Mesendoderm (in vitro differentiated cells): ENCODE results near the gene NEK6.

Experiments
- DNase-seq: peaks from one replicate; pipeline ENCODE4 v3.0.0; 2013
- H2AK5ac ChIP-seq: 2 replicates; pipeline ENCODE4 v1.6.1; 2013; ENCODE audit warnings: low read length, inconsistent platforms
- H2BK120ac ChIP-seq: 2 replicates; pipeline ENCODE4 v1.6.1; 2013; ENCODE audit warnings: low read depth, mild to moderate bottlenecking, low read length, moderate library complexity, mixed read lengths
- H2BK15ac ChIP-seq: replicated peaks from 2 replicates; pipeline ENCODE4 v1.6.1; 2013; ENCODE audit warnings: low read depth, mild to moderate bottlenecking, moderate library complexity
- H2BK5ac ChIP-seq: 2 replicates; pipeline ENCODE4 v1.6.1; 2013; ENCODE audit warnings: low read length, inconsistent platforms
- H3K18ac ChIP-seq: 2 replicates; pipeline ENCODE4 v1.6.1; 2013; ENCODE audit warnings: mild to moderate bottlenecking, low read length, mixed read lengths
- H3K23ac ChIP-seq: one replicate; pipeline ENCODE4 v1.6.1; 2013; ENCODE audit warnings: low read length
- H3K27ac ChIP-seq: 2 replicates; pipeline ENCODE4 v1.5.1; 2013; ENCODE audit warnings: low read depth, mild to moderate bottlenecking, inconsistent platforms, low read length, moderate library complexity
- H3K27me3 ChIP-seq: 2 replicates; pipeline ENCODE4 v1.6.1; 2013; ENCODE audit warnings: low read length, control low read depth, mild to moderate bottlenecking, inconsistent platforms; ENCODE audit not compliant: insufficient read depth, poor library complexity
- H3K36me3 ChIP-seq: 2 replicates; pipeline ENCODE4 v1.6.1; 2013; ENCODE audit warnings: low read length, inconsistent platforms; ENCODE audit not compliant: control insufficient read depth, insufficient read depth
- H3K4ac ChIP-seq: one replicate; pipeline ENCODE4 v1.6.1; 2013; ENCODE audit warnings: low read depth, mild to moderate bottlenecking, low read length, moderate library complexity
- H3K4me1 ChIP-seq: 2 replicates; pipeline ENCODE4 v1.6.1; 2013; ENCODE audit warnings: low read depth, low read length, inconsistent platforms; ENCODE audit not compliant: control insufficient read depth
- H3K4me2 ChIP-seq: 2 replicates; pipeline ENCODE4 v1.6.1; 2013; ENCODE audit warnings: low read length
- H3K4me3 ChIP-seq: 2 replicates; pipeline ENCODE4 v1.5.1; 2013; ENCODE audit warnings: mild to moderate bottlenecking, low read length
- H3K56ac ChIP-seq: one replicate; pipeline ENCODE4 v1.6.1; 2013; ENCODE audit warnings: low read length
- H3K79me1 ChIP-seq: 2 replicates; pipeline ENCODE4 v1.6.1; 2013; ENCODE audit warnings: low read length, inconsistent platforms
- H3K79me2 ChIP-seq: 2 replicates; pipeline ENCODE4 v1.6.1; 2013; ENCODE audit warnings: mild to moderate bottlenecking, low read length; ENCODE audit not compliant: control insufficient read depth, insufficient read depth
- H3K9ac ChIP-seq: 2 replicates; pipeline ENCODE4 v1.6.1; 2013; ENCODE audit warnings: low read length, inconsistent platforms
- H4K5ac ChIP-seq: one replicate; pipeline ENCODE4 v1.6.1; 2013; ENCODE audit warnings: low read length
- H4K8ac ChIP-seq: one replicate; pipeline ENCODE4 v1.6.1; 2013; ENCODE audit warnings: low read depth, mild to moderate bottlenecking, control low read depth, low read length, moderate library complexity
- WGBS: extraction: QIAGEN DNeasy Blood & Tissue Kit; methylation state at CpG from one replicate; pipeline ENCODE4 v1.1.7; 2013; ENCODE audit warnings: low lambda C conversion rate, missing lambda C conversion rate; ENCODE audit not compliant: insufficient coverage; ENCODE audit errors: extremely low coverage; 5-methylcytosine and 5-hydroxymethylcytosine counted together

Gene NEK6

DNA sequence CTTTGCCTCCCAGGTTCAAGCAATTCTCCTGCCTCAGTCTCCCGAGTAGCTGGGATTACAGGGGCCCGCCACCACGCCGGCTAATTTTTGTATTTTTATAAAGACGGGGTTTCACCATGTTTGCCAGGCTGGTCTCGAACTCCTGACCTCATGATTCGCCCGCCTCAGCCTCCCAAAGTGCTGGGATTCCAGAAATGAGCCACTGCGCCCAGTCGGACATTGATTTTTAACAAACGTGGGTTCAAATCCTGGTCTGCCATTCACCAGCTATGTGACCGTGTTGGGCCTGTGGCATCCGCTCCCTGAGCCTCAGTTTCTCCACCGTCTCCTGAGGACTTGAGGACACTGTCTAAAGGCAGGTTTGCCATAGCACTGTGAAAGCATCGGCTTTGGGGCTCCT is 41.8 kb upstream of the NEK6 start:
- no peak overlapping the region for H2AK5ac ChIP-seq
- no peak overlapping the region for H3K9ac ChIP-seq
- no CpG with 5 or more reads among the region's 15 CpGs for WGBS

DNA sequence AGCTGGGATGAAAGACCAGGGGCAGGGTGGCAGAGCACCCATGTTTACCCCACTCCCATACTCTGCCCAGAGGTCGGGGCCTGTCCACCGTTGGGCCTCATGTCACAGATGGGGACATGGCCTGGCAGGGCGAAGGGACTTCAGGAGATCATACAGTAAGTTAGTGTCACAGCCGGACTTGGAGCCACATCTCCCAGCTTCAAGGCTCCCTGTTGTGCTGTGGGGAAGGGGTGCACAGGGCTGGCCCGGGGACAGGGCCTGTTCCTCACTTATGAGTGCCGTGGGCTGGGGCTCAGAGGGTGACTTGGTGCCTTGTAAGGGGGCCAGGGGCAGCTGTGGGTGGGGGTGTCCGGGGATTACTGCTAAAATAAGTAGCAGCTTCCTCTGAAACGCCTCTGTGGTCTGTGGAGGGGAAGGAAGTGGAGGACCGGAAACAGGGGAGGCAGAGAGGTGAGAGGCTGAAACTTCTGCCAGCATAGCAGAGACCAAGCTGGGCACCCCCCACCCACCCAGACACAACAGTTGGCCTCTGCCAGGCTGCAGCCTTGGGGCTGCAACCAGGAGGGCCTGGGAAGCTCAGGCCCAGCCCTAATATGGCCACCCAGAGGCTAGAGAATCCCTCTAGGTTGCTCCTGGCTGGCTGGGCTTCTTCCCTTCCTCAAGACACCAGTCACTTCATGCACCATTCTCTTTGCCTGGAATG is 41.1 kb upstream of the NEK6 start:
- H2BK5ac ChIP-seq, result no peak overlapping the region
- no peak overlapping the region for H2BK120ac ChIP-seq
- H3K4ac ChIP-seq, result no peak overlapping the region
- no peak overlapping the region for H3K56ac ChIP-seq
- H3K36me3 ChIP-seq, result no peaks in the 10 kb centered on the region
- H3K4me1 ChIP-seq, result no peaks in the 10 kb centered on the region
- H3K23ac ChIP-seq, result no peak overlapping the region
- WGBS, result no CpG with 5 or more reads among the region's 9 CpGs
- no peaks in the 10 kb centered on the region for H3K27me3 ChIP-seq
- no peak overlapping the region for H4K5ac ChIP-seq
- H3K79me2 ChIP-seq, result no peaks in the 10 kb centered on the region
- no peak overlapping the region for H2AK5ac ChIP-seq
- no peak overlapping the region for H4K8ac ChIP-seq
- DNase-seq, result no peak
- H2BK15ac ChIP-seq, result no peak overlapping the region
- no peaks in the 10 kb centered on the region for H3K79me1 ChIP-seq
- H3K27ac ChIP-seq, result no peak overlapping the region
- no peak overlapping the region for H3K4me3 ChIP-seq
- no peak overlapping the region for H3K18ac ChIP-seq
- no peak overlapping the region for H3K9ac ChIP-seq
- no peak overlapping the region for H3K4me2 ChIP-seq

More for the DNA sequence above, 41.8 kb upstream of the NEK6 start:
- no peak overlapping the region for H2BK120ac ChIP-seq
- H3K56ac ChIP-seq, result no peak overlapping the region
- H3K4ac ChIP-seq, result no peak overlapping the region
- H3K4me3 ChIP-seq, result no peak overlapping the region
- H2BK5ac ChIP-seq, result no peak overlapping the region
- no peaks in the 10 kb centered on the region for H3K4me1 ChIP-seq
- no peaks in the 10 kb centered on the region for H3K27me3 ChIP-seq
- H3K79me2 ChIP-seq, result no peaks in the 10 kb centered on the region
- H3K18ac ChIP-seq, result no peak overlapping the region
- no peak overlapping the region for H4K5ac ChIP-seq
- no peak overlapping the region for H3K27ac ChIP-seq
- DNase-seq, result no peak
- H4K8ac ChIP-seq, result no peak overlapping the region
- no peak overlapping the region for H3K4me2 ChIP-seq
- H2BK15ac ChIP-seq, result no peak overlapping the region
- H3K23ac ChIP-seq, result no peak overlapping the region
- H3K79me1 ChIP-seq, result no peaks in the 10 kb centered on the region
- H3K36me3 ChIP-seq, result no peaks in the 10 kb centered on the region

GRCh38 chr9:124217836-124218437 is 39.8 kb upstream of the NEK6 start:
- Histone ChIP-seq H3K4me1 (no peaks in the 10 kb centered on the region), H3K56ac (no peak overlapping the region), H3K18ac (no peak overlapping the region), H3K79me2 (no peaks in the 10 kb centered on the region), H2AK5ac (no peak overlapping the region), H4K8ac (no peak overlapping the region), H2BK5ac (no peak overlapping the region), H3K4ac (no peak overlapping the region), H2BK15ac (no peak overlapping the region), H4K5ac (no peak overlapping the region), H3K36me3 (no peaks in the 10 kb centered on the region), H3K4me3 (no peak overlapping the region), H2BK120ac (no peak overlapping the region), H3K4me2 (no peak overlapping the region), H3K79me1 (no peaks in the 10 kb centered on the region), H3K27me3 (no peaks in the 10 kb centered on the region), H3K27ac (no peak overlapping the region), H3K9ac (no peak overlapping the region), H3K23ac (no peak overlapping the region)
- no peak for DNase-seq
- WGBS, result no CpG with 5 or more reads among the region's 8 CpGs

DNA sequence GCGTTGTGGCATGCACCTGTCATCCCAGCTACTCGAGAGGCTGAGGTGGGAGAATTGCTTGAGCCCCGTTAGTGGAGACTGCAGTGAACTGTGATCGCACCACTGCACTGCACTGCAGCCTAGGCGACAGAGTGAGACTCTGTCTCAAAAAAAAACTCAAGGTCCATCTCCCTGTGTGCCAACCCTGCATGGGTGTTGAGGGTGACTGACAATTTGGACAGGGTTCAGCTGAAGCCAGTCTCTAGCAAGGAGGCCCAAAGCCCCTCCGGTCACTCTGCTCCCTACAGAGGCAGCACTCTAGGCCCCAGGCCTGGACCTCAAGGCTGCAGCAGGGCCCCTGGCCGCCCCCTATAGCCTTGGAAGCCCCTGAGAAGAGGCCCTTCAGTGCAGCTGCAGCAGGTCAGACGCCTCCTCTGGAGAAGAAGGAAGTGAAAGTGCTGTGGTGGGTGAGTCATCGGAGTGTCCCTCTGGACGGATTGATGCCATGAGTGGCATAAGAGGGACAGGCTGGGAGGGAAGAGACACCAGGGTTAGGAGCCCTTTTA is 39.2 kb upstream of the NEK6 start:
- no peak overlapping the region for H2BK15ac ChIP-seq
- no peaks in the 10 kb centered on the region for H3K36me3 ChIP-seq
- no peak overlapping the region for H3K23ac ChIP-seq
- H3K4ac ChIP-seq, result no peak overlapping the region
- no CpG with 5 or more reads among the region's 10 CpGs for WGBS
- no peak overlapping the region for H3K18ac ChIP-seq
- no peaks in the 10 kb centered on the region for H3K79me1 ChIP-seq
- DNase-seq, result no peak
- H4K8ac ChIP-seq, result no peak overlapping the region
- no peak overlapping the region for H3K27ac ChIP-seq
- no peaks in the 10 kb centered on the region for H3K27me3 ChIP-seq
- no peak overlapping the region for H3K9ac ChIP-seq
- H2BK5ac ChIP-seq, result no peak overlapping the region
- no peaks in the 10 kb centered on the region for H3K4me1 ChIP-seq
- no peak overlapping the region for H2BK120ac ChIP-seq
- no peak overlapping the region for H3K4me2 ChIP-seq
- no peak overlapping the region for H3K56ac ChIP-seq
- no peak overlapping the region for H3K4me3 ChIP-seq
- H3K79me2 ChIP-seq, result no peaks in the 10 kb centered on the region
- H2AK5ac ChIP-seq, result no peak overlapping the region
- no peak overlapping the region for H4K5ac ChIP-seq

GRCh38 chr9:124218987-124219461 is 38.7 kb upstream of the NEK6 start:
- Histone ChIP-seq H3K23ac (no peak overlapping the region), H3K79me2 (no peaks in the 10 kb centered on the region), H3K18ac (no peak overlapping the region), H2BK5ac (no peak overlapping the region), H3K4me3 (no peak overlapping the region), H3K4me1 (no peaks in the 10 kb centered on the region), H3K9ac (no peak overlapping the region), H2BK15ac (no peak overlapping the region), H3K4ac (no peak overlapping the region), H3K56ac (no peak overlapping the region), H3K27me3 (no peaks in the 10 kb centered on the region), H3K27ac (no peak overlapping the region), H2BK120ac (no peak overlapping the region), H4K8ac (no peak overlapping the region), H4K5ac (no peak overlapping the region), H2AK5ac (no peak overlapping the region), H3K79me1 (no peaks in the 10 kb centered on the region), H3K36me3 (no peaks in the 10 kb centered on the region), H3K4me2 (no peak overlapping the region)
- no CpG with 5 or more reads among the region's 2 CpGs for WGBS
- DNase-seq, result no peak
